Astrocyte (in vitro differentiated cells and primary cell): ENCODE measurements around the gene LRRC42. TPM values are rescaled to one million over a fixed set of nuclear protein-coding genes. Genes with fewer than 3 reads are reported as not detected.

Experiments used
- DNase-seq: peaks from one replicate; pipeline ENCODE4 v3.0.0-alpha.2; 2010; ENCODE audit warnings: low read depth
- FAIRE-seq: peaks from 2 replicates; lab custom pipeline; 2011; peaks lifted over from hg19 to GRCh38; lab: Jason Lieb, UNC
- H2AFZ ChIP-seq: 2 replicates; pipeline ENCODE4 v1.6.0; 2012; ENCODE audit warnings: low read depth, low read length, inconsistent platforms
- H3K27ac ChIP-seq: 2 replicates; pipeline ENCODE4 v1.5.1; 2011; ENCODE audit warnings: low read depth, low read length, inconsistent platforms
- H3K27me3 ChIP-seq: 2 replicates; pipeline ENCODE4 v1.6.0; 2011; ENCODE audit warnings: low read length, inconsistent platforms; ENCODE audit not compliant: insufficient read depth
- H3K36me3 ChIP-seq: 2 replicates; pipeline ENCODE4 v1.5.1; 2011; ENCODE audit warnings: low read length, inconsistent platforms; ENCODE audit not compliant: insufficient read depth
- H3K4me1 ChIP-seq: 2 replicates; pipeline ENCODE4 v1.5.1; 2011; ENCODE audit warnings: low read length, inconsistent platforms; ENCODE audit not compliant: insufficient read depth
- H3K4me2 ChIP-seq: 2 replicates; pipeline ENCODE4 v1.6.0; 2012; ENCODE audit warnings: low read length, inconsistent platforms
- H3K4me3 ChIP-seq: 2 replicates; pipeline ENCODE4 v1.5.1; 2011; ENCODE audit warnings: low read depth, mild to moderate bottlenecking, low read length, inconsistent platforms; ENCODE audit not compliant: insufficient read depth
- H3K79me2 ChIP-seq: 2 replicates; pipeline ENCODE4 v1.6.0; 2012; ENCODE audit warnings: mild to moderate bottlenecking, low read length, inconsistent platforms; ENCODE audit not compliant: insufficient read depth
- H3K9ac ChIP-seq: 2 replicates; pipeline ENCODE4 v1.6.0; 2012; ENCODE audit warnings: mild to moderate bottlenecking, low read length, inconsistent platforms
- H3K9me3 ChIP-seq: 2 replicates; pipeline ENCODE4 v1.5.1; 2012; ENCODE audit warnings: low read depth, mild to moderate bottlenecking, low read length, inconsistent platforms; ENCODE audit not compliant: insufficient read depth
- H4K20me1 ChIP-seq: 2 replicates; pipeline ENCODE4 v1.6.0; 2012; ENCODE audit warnings: low read length, inconsistent platforms; ENCODE audit not compliant: insufficient read depth
- H3K27ac Mint-ChIP-seq: one replicate; pipeline ENCODE4 v1.8.0; 2021; ENCODE audit warnings: mild to moderate bottlenecking, mixed read lengths; ENCODE audit not compliant: unreplicated experiment
- H3K27me3 Mint-ChIP-seq: one replicate; pipeline ENCODE4 v1.8.0; 2021; ENCODE audit warnings: low read depth, mixed read lengths; ENCODE audit not compliant: unreplicated experiment
- H3K36me3 Mint-ChIP-seq: one replicate; pipeline ENCODE4 v1.8.0; 2021; ENCODE audit warnings: low read depth, mixed read lengths; ENCODE audit not compliant: unreplicated experiment
- H3K4me1 Mint-ChIP-seq: one replicate; pipeline ENCODE4 v1.8.0; 2021; ENCODE audit warnings: low read depth, mixed read lengths; ENCODE audit not compliant: unreplicated experiment
- H3K4me3 Mint-ChIP-seq: one replicate; pipeline ENCODE4 v1.8.0; 2021; ENCODE audit warnings: mild to moderate bottlenecking, moderate library complexity, mixed read lengths; ENCODE audit not compliant: unreplicated experiment
- H3K9me3 Mint-ChIP-seq: one replicate; pipeline ENCODE4 v1.8.0; 2021; ENCODE audit warnings: mild to moderate bottlenecking, mixed read lengths; ENCODE audit not compliant: unreplicated experiment
- CTCF ChIP-seq: IDR thresholded peaks from 2 replicates; pipeline ENCODE4 v1.5.1; 2011; ENCODE audit warnings: low read depth, mild to moderate bottlenecking, inconsistent platforms, low read length, moderate library complexity; ENCODE audit not compliant: insufficient read depth
- EZH2 ChIP-seq: IDR thresholded peaks from 2 replicates; pipeline ENCODE4 v1.6.1; 2012; ENCODE audit warnings: mild to moderate bottlenecking, low read length, inconsistent platforms; ENCODE audit not compliant: insufficient read depth
- total RNA-seq: library from RNA; stranded (reverse); gene quantifications from 2 replicates; pipeline ENCODE4 v1.2.1, GENCODE V29; 2021

Gene LRRC42
- total RNA-seq, 1 donor from 2014 or later = 54.6 TPM

GRCh38 chr1:53918343-53918742 lies 27.8 kb upstream of the LRRC42 start:
- no peak for FAIRE-seq
- Histone ChIP-seq H3K36me3 (no peaks in the 10 kb centered on the region), H3K9ac (no peak overlapping the region), H3K9me3 (no peaks in the 10 kb centered on the region), H3K27me3 (no peaks in the 10 kb centered on the region), H4K20me1 (no peaks in the 10 kb centered on the region), H2AFZ (no peak overlapping the region), H3K4me1 (no peaks in the 10 kb centered on the region), H3K27ac (no peak overlapping the region), H3K79me2 (no peaks in the 10 kb centered on the region), H3K4me3 (no peak overlapping the region), H3K4me2 (no peak overlapping the region)
- DNase-seq = no peak
- Mint-ChIP-seq H3K4me3 (no peak overlapping the region), H3K9me3 (peaks cover 2% of the 10 kb centered on the region), H3K4me1 (peaks cover 13% of the 10 kb centered on the region), H3K27ac (no peak overlapping the region), H3K36me3 (peaks cover 21% of the 10 kb centered on the region), H3K27me3 (no peaks in the 10 kb centered on the region)
- no peak for TF ChIP-seq EZH2

DNA sequence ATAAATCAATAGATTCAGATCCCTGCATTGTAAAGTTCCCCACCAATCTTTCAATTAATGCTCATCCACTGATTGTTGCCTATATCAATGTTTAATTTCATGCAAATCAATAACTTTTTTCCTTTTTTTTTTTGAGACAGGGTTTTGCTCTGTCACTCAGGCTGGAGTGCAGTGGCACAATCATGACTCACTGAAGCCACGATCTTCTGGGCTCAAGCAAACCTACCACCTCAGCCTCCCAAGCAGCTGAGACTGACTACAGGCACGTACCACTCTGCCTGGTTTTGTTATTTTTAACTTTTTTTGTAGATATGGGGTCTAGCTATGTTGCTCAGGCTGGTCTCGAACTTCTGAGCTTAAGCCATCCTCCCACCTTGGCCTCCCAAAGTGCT lies 26.5 kb upstream of the LRRC42 start:
- Histone ChIP-seq H3K9me3 (no peaks in the 10 kb centered on the region), H3K79me2 (no peaks in the 10 kb centered on the region), H3K4me3 (no peak overlapping the region), H3K4me2 (no peak overlapping the region), H3K4me1 (no peaks in the 10 kb centered on the region), H3K36me3 (no peaks in the 10 kb centered on the region), H2AFZ (no peak overlapping the region), H3K27me3 (no peaks in the 10 kb centered on the region), H3K9ac (no peak overlapping the region), H4K20me1 (no peaks in the 10 kb centered on the region), H3K27ac (no peak overlapping the region)
- peaks cover 2% of the 10 kb centered on the region for H3K9me3 Mint-ChIP-seq
- no peak for FAIRE-seq
- H3K4me3 Mint-ChIP-seq = peak overlapping the region; percentile 18
- peaks cover 13% of the 10 kb centered on the region for H3K4me1 Mint-ChIP-seq
- DNase-seq = no peak
- peak overlapping the region; percentile 88 for H3K27ac Mint-ChIP-seq
- TF ChIP-seq EZH2 = no peak
- no peak for TF ChIP-seq CTCF
- no peaks in the 10 kb centered on the region for H3K27me3 Mint-ChIP-seq
- peaks cover 17% of the 10 kb centered on the region for H3K36me3 Mint-ChIP-seq

- H3K4me3 ChIP-seq = no peak overlapping the region
- H3K27me3 ChIP-seq = no peaks in the 10 kb centered on the region
- no peak overlapping the region for H3K27ac ChIP-seq
- DNase-seq (no peak), FAIRE-seq (no peak)
- Mint-ChIP-seq H3K4me3 (no peak overlapping the region), H3K27me3 (no peaks in the 10 kb centered on the region), H3K9me3 (peaks cover 2% of the 10 kb centered on the region), H3K4me1 (no peaks in the 10 kb centered on the region), H3K27ac (no peak overlapping the region), H3K36me3 (peaks cover 29% of the 10 kb centered on the region)
- H4K20me1 ChIP-seq = no peaks in the 10 kb centered on the region
- H3K4me1 ChIP-seq = no peaks in the 10 kb centered on the region
- no peaks in the 10 kb centered on the region for H3K36me3 ChIP-seq
- H3K9ac ChIP-seq = no peak overlapping the region
- H3K4me2 ChIP-seq = no peak overlapping the region
- no peaks in the 10 kb centered on the region for H3K79me2 ChIP-seq
- peaks cover under 1% of the 10 kb centered on the region for H3K9me3 ChIP-seq
- TF ChIP-seq EZH2 (no peak), CTCF (no peak)
- no peak overlapping the region for H2AFZ ChIP-seq
These were observed 18.7 kb upstream of the LRRC42 start for GRCh38 chr1:53927376-53927881.
